Measurements from ENCODE around the gene OR51L1. TPM values are rescaled to one million over a fixed set of nuclear protein-coding genes. Genes with fewer than 3 reads are reported as not detected.

The OR51L1 gene
- total and polyA plus RNA-seq, 2 of the 8 experiments (the other 6 are each of a cell fraction or from before 2014, with no cell fraction given) = not detected

GRCh38 chr11:4962816-4963215 lies 31.8 kb upstream of the OR51L1 start:
- Histone ChIP-seq H3K56ac (replicated peaks; ENCODE audit: insufficient read length, low read depth, low read length) (no peak overlapping the region), H3K27me3 (replicated peaks in 1 of 4; ENCODE audit: control insufficient read depth in 3 of 4, extremely low read depth in 1 of 4, insufficient read depth in 3 of 4, low read length in 3 of 4) (no peaks in the 10 kb centered on the region), H3K4me1 (replicated peaks in 1 of 4; ENCODE audit: control insufficient read depth in 3 of 4, insufficient read depth in 4 of 4, low read length in 3 of 4) (no peaks in the 10 kb centered on the region), H3K23me2 (ENCODE audit: low read depth, low read length) (no peaks in the 10 kb centered on the region), H4K91ac (replicated peaks; ENCODE audit: insufficient read length, low read length) (no peak overlapping the region), H3K79me2 (ENCODE audit: control insufficient read depth in 1 of 2, insufficient read depth in 2 of 2, low read length in 2 of 2) (no peaks in the 10 kb centered on the region), H2BK120ac (replicated peaks; ENCODE audit: low read depth, low read length) (no peak overlapping the region), H3K4me3 (ENCODE audit: extremely low read depth in 1 of 4, insufficient read depth in 2 of 4, low read depth in 3 of 4, low read length in 4 of 4) (no peak overlapping the region), H3K14ac (ENCODE audit: insufficient read length) (no peak overlapping the region), H3K4me2 (ENCODE audit: insufficient read depth in 1 of 2, low read depth in 2 of 2, low read length in 2 of 2) (no peak overlapping the region), H2BK5ac (ENCODE audit: low read depth, low read length) (no peak overlapping the region), H3K36me3 (ENCODE audit: control insufficient read depth in 2 of 4, insufficient read depth in 4 of 4, low read length in 3 of 4) (no peaks in the 10 kb centered on the region), H3K23ac (ENCODE audit: insufficient read length) (no peak overlapping the region), H3K9me3 (ENCODE audit: insufficient read depth in 2 of 2, low read depth in 1 of 2, low read length in 1 of 2) (no peaks in the 10 kb centered on the region), H2AFZ (ENCODE audit: low read length) (no peak overlapping the region), H2BK20ac (ENCODE audit: low read length) (no peak overlapping the region), H3K79me1 (ENCODE audit: low read depth, low read length) (no peaks in the 10 kb centered on the region), H3K27ac (ENCODE audit: low read depth, low read length) (no peak overlapping the region), H4K8ac (ENCODE audit: extremely low read depth, insufficient read depth, low read length) (no peak overlapping the region), H3K18ac (ENCODE audit: extremely low read depth, low read length) (no peak overlapping the region), H4K5ac (ENCODE audit: insufficient read length, low read depth, low read length) (no peak overlapping the region), H2BK15ac (ENCODE audit: low read length) (no peak overlapping the region), H4K20me1 (replicated peaks in 1 of 2; ENCODE audit: control insufficient read depth in 1 of 2, insufficient read depth in 2 of 2, low read length in 2 of 2) (no peaks in the 10 kb centered on the region), H3K4ac (replicated peaks; ENCODE audit: insufficient read length, low read depth, low read length) (no peak overlapping the region), H3K9ac (replicated peaks in 1 of 4; ENCODE audit: extremely low read depth in 1 of 4, low read depth in 3 of 4, low read length in 3 of 4) (no peak overlapping the region), H2BK12ac (ENCODE audit: low read depth, low read length) (no peak overlapping the region), H2AK5ac (ENCODE audit: low read depth, low read length) (no peak overlapping the region)
- 100% methylated on average over 1 of the region's 1 CpG; no CpG with 5 or more reads in 1 of the 2 experiments for WGBS, 2 experiments (ENCODE audit: extremely low coverage in 1 of 2, insufficient coverage in 1 of 2, insufficient read length in 1 of 2, insufficient replicate concordance in 2 of 2, low coverage in 1 of 2, low lambda C conversion rate in 2 of 2, missing lambda C conversion rate in 1 of 2)
- ChIA-PET POLR2A (ENCODE audit: partially characterized antibody) (no interaction called here), CTCF (ENCODE audit: partially characterized antibody) (no interaction called here)
- no peak for DNase-seq (ENCODE audit: low read depth in 1 of 2, low spot score in 2 of 2)
- no peak for FAIRE-seq
- TF ChIP-seq MAFK (IDR thresholded peaks at IDR 0.05; ENCODE audit: low read depth, low read length) = no peak
- TF ChIP-seq CREB1 (IDR thresholded peaks at IDR 0.05) = no peak
- no peak for TF ChIP-seq CTCF (IDR thresholded peaks at IDR 0.05; ENCODE audit: control extremely low read depth in 1 of 3, insufficient read depth in 1 of 3, low read depth in 1 of 3, low read length in 3 of 3)
- no peak for TF ChIP-seq SP1 (IDR thresholded peaks at IDR 0.05; ENCODE audit: low read depth, low read length)
- TF ChIP-seq RFX5 (IDR thresholded peaks at IDR 0.05; ENCODE audit: borderline replicate concordance, low read depth, low read length) = no peak
- TF ChIP-seq SRF (IDR thresholded peaks at IDR 0.05; ENCODE audit: low read depth, low read length) = no peak
- TF ChIP-seq NRF1 (IDR thresholded peaks at IDR 0.05; ENCODE audit: low read depth, low read length) = no peak
- no peak for TF ChIP-seq KDM1A (IDR thresholded peaks at IDR 0.05; ENCODE audit: borderline replicate concordance, low read length)
- no peak for TF ChIP-seq CBX8 (IDR thresholded peaks at IDR 0.05; ENCODE audit: borderline replicate concordance, low read depth, low read length)
- TF ChIP-seq JUND (IDR thresholded peaks at IDR 0.05; ENCODE audit: low read length) = no peak
- TF ChIP-seq ATF2 (IDR thresholded peaks at IDR 0.05; ENCODE audit: low read length) = no peak
